GM12875 (cell line): ENCODE measurements around the gene TBC1D16.

Experiments used
- H3K4me3 ChIP-seq: one replicate; pipeline ENCODE4 v1.5.1; 2011; ENCODE audit warnings: low read depth, low read length, control low read depth
- CTCF ChIP-seq: IDR thresholded peaks from 2 replicates; pipeline ENCODE4 v1.5.1; 2011; ENCODE audit warnings: low read depth, mild to moderate bottlenecking, control low read depth, inconsistent platforms, low read length, moderate library complexity, borderline replicate concordance; ENCODE audit not compliant: insufficient read depth

TBC1D16 gene

DNA sequence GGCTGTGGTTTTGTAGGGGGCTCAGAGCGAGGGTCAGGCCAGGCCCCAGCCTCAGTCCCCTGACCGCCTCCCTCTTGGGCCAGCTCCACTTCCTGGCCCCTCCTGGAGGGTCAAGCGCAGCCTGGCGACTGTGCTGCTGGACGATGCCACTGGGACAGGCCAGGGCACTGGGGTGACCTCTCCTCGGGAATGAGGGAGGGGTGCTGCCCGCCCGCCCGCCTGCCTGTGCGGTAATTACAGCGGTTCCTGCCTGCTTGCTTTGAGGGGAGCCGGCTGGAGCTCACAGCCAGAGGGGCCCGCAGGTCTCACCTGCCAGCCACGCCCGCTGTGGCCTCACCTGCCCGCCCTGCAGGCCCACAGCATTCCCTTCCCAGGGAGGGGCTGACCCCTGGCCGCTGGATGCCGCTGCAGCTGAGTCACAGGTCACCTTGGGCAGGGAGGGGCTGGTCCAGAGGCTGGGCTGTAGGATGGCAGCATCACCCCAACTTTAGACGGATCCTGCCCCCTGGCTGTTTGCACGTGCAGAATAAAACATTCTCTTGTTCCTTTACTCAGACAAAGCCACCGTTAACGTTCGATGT, 119.7 kb downstream of the TBC1D16 start:
- TF ChIP-seq CTCF: no peak
- no peak overlapping the region for H3K4me3 ChIP-seq

DNA sequence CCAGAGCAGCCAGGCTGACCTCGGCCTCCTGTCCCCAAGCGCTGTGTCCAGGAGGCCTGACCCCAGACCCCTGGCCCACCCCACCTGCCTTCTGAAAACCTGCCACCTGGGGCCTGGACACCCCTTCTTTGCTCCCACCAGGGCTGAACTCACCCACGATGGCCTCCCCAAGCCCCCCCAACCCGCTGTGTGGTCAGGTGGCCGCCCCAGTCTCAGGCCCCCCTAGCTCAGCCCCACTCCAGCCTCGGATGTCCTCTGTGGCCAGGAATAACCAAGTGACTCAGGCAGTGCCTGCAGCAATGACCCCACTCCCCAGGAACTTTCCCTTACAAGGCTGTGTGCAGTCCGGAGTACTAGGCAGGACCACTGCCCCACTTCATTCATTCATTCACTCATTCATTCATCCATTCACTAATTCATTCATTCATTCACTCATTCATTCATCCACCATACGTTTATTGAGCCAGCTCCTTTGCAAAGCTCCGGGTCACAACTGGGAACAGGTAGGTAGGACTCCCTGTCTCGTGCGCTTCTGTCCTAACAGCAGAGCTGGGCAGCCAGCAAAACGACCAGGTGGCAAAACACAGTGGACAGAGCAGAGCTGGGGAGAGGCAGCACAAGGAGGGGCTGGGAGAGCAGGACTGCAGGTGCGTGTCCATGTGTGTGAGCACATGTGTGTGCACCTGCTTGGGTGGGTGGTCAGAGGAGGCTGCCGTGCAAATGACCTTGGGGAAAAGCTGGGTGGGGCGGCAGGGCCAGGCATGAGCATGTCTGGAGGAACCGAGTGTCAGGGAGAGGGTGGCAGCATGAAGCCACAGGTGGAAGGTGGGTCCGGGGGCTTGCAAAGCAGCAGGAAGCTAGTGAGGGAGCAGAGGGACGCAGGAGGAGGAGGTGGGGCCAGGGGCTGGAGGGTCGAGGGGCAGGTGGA, 120.6 kb downstream of the TBC1D16 start:
- H3K4me3 ChIP-seq: no peak overlapping the region

GRCh38 chr17:79913896-79914812, 121.5 kb downstream of the TBC1D16 start:
- TF ChIP-seq CTCF: no peak
- no peak overlapping the region for H3K4me3 ChIP-seq

More for the DNA sequence above, 120.6 kb downstream of the TBC1D16 start:
- no peak for TF ChIP-seq CTCF

- no peak overlapping the region for H3K4me3 ChIP-seq
- no peak for TF ChIP-seq CTCF
Observed at GRCh38 chr17:79913451-79913850, 122.2 kb downstream of the TBC1D16 start.

DNA sequence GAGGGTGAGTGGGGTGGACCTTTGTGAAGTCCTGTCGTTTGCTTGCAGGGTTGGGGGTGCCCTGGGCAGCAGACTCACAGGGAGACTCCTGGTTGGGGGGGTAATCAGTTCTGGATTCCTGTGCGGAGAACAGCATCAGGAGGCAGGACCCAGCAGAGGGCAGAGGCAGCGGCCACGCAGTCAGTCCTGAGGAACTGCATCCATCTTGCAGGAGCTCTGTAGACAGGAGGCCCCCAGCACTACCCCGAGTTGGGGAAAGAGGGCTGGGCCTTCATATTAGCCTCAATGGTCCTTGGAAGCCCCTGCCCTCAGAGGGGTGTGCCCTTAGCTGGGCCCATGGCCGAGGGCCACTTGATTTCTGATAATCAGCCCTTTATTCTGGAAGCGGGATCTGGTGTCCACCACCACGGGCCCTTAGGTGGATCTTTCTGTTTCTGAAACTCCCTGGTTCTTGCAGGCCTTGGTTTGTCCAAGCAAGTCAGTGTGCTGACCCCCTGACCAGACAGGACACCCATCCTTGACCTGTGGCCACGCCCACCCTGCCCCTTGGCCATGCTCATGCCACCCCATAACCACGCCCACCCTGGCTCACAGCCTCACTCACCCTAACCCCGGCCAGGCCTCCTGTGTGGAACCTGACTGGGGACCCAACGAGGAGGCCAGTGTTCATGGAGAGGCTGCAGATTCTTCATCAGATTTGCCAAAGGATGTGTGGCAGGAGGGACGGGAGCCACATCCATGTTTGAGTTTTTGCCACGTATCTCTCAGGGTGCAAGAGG, 122.9 kb downstream of the TBC1D16 start:
- TF ChIP-seq CTCF: no peak
- no peak overlapping the region for H3K4me3 ChIP-seq

DNA sequence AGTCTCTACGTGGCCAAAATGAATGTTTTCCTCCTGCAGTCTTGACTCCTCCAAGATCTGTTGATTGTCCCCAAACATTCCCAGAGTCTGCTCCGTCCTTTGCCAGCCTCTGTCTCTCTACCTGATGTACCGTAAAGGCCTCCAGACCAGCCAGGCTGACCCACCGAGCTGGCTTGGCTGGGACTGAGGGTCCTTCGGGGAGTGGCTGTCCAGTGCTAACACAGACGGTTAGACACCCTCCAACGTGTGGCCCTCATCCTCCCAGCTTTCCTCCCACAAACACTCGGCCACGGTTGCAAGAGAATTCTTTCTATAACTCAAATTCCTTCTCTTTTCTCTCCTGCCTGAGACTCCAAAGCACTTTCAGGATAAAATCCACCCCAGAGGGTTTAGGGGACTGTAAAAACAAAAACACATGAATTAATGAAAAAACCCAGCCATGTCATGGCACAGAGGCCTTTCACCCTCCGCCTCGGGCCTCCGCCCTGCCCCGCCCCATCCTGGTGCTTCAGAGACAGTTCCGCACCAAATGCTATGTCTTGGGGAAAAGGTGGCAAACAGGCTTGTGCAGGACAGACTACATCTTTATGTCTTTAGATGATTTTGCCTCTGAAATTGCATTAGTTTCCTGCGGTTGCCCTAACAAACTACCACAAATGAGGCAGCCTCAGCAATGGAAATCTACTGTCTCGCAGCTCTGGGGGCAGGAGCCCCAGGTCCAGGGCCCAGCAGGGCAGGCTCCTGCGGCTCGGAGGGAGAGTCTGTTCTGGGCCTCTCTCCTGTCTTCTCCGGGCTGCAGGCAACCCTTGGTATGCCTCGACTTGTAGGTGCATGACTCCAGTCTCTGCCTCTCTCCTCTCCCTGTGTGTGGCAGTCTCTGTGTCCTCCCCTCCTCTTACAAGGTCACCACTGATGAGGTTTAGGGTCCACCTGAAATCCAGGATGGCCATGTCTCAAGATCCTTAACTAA, 124.0 kb downstream of the TBC1D16 start:
- no peak overlapping the region for H3K4me3 ChIP-seq
- TF ChIP-seq CTCF: no peak
